T-helper 22 cell (primary cell): Measurements from ENCODE around the gene HARS1.
"Not testable (repeated sequence)": the region's sequence is repeated elsewhere in the genome, so short reads cannot be mapped to it uniquely, and the experiment has no call there.

ENCODE experiments used
- DNase-seq: peaks from one replicate; pipeline ENCODE4 v3.0.0-alpha.2; 2020; ENCODE audit warnings: low read depth

Gene HARS1

GRCh38 chr5:140633021-140633471 lies 58.1 kb downstream of the HARS1 start, which contains the start of gene CD14:
TSS of gene CD14 (minus strand) at chr5:140633175. CDS start at chr5:140633071, 104 bp downstream.
- no peak for DNase-seq

- DNase-seq, result peak; percentile 11
Observed at GRCh38 chr5:140632366-140633020, 58.7 kb downstream of the HARS1 start.

- no peak for DNase-seq
Observed at GRCh38 chr5:140631831-140632365, 59.3 kb downstream of the HARS1 start.

GRCh38 chr5:140631036-140631417 lies 60.1 kb downstream of the HARS1 start:
- no peak for DNase-seq

GRCh38 chr5:140630292-140631035 lies 60.7 kb downstream of the HARS1 start:
- no peak for DNase-seq

GRCh38 chr5:140628711-140629110 lies 62.5 kb downstream of the HARS1 start:
- DNase-seq, result no peak

GRCh38 chr5:140627972-140628371 lies 63.2 kb downstream of the HARS1 start:
- no peak for DNase-seq

GRCh38 chr5:140624886-140625285 lies 66.3 kb downstream of the HARS1 start:
- DNase-seq, result not testable (repeated sequence)
